MG63 (cell line): ENCODE measurements around the gene ROBO4. TPM values are rescaled to one million over a fixed set of nuclear protein-coding genes. Genes with fewer than 3 reads are reported as not detected.

Experiments used
- DNase-seq: peaks from one replicate; pipeline ENCODE4 v3.0.0-alpha.2; 2020
- H3K27me3 ChIP-seq: fragments of 250-450 bp; sonication (Bioruptor Pico); 2 replicates; pipeline ENCODE4 v1.5.1; 2020; ENCODE audit warnings: mild to moderate bottlenecking, moderate library complexity
- H3K36me3 ChIP-seq: fragments of 250-450 bp; sonication (Bioruptor Pico); 2 replicates; pipeline ENCODE4 v1.5.1; 2020; ENCODE audit warnings: mild to moderate bottlenecking, moderate library complexity
- H3K4me3 ChIP-seq: fragments of 250-450 bp; sonication (Bioruptor Pico); 2 replicates; pipeline ENCODE4 v1.5.1; 2020; ENCODE audit warnings: mild to moderate bottlenecking, moderate library complexity
- H3K9me3 ChIP-seq: fragments of 250-450 bp; sonication (Bioruptor Pico); 2 replicates; pipeline ENCODE4 v1.5.1; 2020; ENCODE audit warnings: mild to moderate bottlenecking, moderate library complexity
- total RNA-seq: library from RNA; depleted of rRNA; stranded (reverse); fragments of >200 nt; shearing (Covaris generic); gene quantifications from 2 replicates; pipeline ENCODE4 v1.2.3, GENCODE V29; 2014; ENCODE audit warnings: low replicate concordance

Gene ROBO4
- total RNA-seq, 1 experiment from 2014 or later: 13.7 TPM

DNA sequence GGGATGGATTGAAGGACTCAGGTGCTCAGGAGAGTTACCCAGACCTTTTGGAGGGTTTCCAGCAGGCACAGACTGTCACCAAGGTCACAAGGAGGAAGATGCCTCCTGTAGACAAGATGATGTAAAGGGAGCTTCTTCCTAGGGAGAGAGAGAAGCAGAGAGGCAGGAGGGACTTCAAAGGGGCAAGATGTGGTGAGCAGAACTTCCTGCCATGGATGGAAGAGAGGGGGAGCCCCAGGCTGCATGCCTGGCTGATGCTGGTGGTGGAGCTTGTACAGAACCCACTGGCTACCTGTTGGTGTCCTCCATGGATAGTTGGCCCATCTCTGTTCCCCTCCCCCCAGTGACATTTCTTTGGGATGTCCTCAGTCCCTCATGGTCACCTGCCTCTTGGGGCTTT lies 25.6 kb upstream of the ROBO4 start:
- H3K27me3 ChIP-seq: no peaks in the 10 kb centered on the region
- no peak overlapping the region for H3K4me3 ChIP-seq
- H3K36me3 ChIP-seq: no peaks in the 10 kb centered on the region
- DNase-seq: no peak
- no peaks in the 10 kb centered on the region for H3K9me3 ChIP-seq

DNA sequence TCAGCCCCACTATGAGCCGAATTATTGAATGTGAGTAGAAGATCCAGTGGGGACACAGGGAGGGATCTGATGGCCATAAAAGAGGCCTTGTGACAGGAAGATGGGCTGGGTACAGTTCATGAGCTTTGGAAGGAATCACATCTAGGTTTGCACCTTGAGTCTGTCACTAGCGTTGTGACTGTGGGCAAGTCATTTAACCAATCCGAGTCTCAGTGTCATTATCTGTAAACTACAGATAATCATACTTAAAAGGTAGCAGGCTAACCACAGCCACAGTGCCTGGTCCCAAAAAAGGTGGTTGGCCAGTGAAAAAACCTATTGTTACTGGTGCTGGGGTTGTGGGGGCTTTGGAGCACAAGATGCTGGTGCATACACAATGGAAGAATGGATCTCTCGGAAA lies 25.2 kb upstream of the ROBO4 start:
- DNase-seq: no peak

DNA sequence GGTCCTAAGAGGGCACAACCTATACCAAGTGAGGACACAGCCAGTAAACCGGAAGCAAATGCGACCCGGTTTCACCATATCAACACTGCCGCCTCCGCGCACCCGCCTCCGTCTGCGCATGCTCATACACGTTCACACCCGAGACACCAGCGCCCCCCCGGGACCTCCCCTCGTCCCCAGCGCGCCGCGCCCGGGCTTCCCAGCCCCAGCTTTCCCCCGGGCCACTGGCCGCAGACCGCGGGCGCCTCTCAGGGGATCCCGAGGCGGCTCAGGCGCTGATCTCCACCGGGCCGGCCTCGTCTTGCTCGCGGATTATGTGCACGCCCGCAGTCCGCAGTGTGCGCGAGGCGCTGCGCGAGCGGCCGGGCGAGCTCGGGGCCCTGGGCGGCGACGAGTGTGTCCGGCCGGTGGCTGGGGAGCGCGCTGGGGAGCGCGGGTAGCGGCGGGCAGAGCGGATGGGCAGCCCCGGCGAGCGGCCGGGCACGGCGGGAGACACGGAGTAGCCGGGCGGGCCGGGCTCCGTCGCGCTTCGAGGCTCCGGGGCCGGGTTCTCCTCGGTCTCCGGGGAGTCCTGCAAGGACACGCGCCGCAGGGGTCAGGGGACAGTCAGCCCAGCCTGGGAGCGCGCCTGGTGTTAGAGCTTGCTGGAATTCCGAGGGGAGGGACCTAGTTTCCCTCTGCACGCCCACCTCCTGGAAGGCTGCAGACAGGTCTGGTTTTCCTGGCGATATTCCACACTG lies 23.4 kb upstream of the ROBO4 start:
- Histone ChIP-seq H3K36me3 (no peaks in the 10 kb centered on the region), H3K4me3 (no peak overlapping the region), H3K27me3 (no peaks in the 10 kb centered on the region), H3K9me3 (no peaks in the 10 kb centered on the region; the same call in 1 of the 2 replicates)
- DNase-seq: no peak

More for the DNA sequence above, 25.2 kb upstream of the ROBO4 start:
- Histone ChIP-seq H3K9me3 (no peaks in the 10 kb centered on the region), H3K36me3 (no peaks in the 10 kb centered on the region), H3K4me3 (no peak overlapping the region), H3K27me3 (no peaks in the 10 kb centered on the region)

DNA sequence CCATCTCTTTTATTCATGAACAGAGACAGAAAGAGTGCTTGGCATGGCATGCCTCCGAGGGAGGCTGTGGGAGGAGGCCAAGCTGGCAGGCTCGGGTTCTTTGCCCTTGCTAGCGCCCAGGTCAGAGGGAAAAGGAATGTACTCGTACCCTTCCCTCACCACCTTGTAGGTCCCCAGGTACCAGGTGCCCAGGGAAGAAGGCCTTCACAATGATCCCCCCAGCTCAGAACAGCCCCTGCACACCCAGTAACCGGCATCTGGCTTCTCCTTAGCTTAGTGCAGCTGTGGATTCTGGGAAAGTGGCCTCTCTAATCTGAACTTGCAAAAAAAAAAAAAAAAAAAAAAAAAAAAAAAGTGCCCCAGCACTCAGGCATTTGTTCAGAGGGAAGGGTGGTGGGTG lies 22.7 kb upstream of the ROBO4 start:
- H3K4me3 ChIP-seq: no peak overlapping the region
- no peaks in the 10 kb centered on the region; the same call in 1 of the 2 replicates for H3K9me3 ChIP-seq
- H3K36me3 ChIP-seq: no peaks in the 10 kb centered on the region
- H3K27me3 ChIP-seq: no peaks in the 10 kb centered on the region
- DNase-seq: no peak

DNA sequence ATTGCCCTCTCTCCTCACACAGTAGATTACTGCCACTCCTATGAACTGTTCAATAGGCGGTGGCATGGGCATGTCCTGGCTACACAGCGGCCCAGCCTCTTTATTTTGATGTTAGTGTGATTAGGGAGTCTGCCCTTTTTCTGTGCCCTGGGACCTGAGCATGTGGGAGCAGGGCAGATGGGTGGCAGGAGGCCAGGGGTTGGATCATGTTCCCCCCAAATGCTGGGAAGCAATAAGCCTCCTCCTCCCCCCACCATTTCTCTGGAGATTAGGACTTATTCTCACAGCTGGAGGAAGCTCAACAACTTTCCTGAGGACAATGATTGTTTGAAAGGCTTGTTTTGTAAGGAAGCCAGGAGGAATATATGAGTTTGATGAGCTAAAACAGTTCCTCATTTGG lies 22.2 kb upstream of the ROBO4 start:
- no peaks in the 10 kb centered on the region; the same call in 1 of the 2 replicates for H3K9me3 ChIP-seq
- H3K36me3 ChIP-seq: no peaks in the 10 kb centered on the region
- H3K4me3 ChIP-seq: no peak overlapping the region
- no peak for DNase-seq
- no peaks in the 10 kb centered on the region for H3K27me3 ChIP-seq

DNA sequence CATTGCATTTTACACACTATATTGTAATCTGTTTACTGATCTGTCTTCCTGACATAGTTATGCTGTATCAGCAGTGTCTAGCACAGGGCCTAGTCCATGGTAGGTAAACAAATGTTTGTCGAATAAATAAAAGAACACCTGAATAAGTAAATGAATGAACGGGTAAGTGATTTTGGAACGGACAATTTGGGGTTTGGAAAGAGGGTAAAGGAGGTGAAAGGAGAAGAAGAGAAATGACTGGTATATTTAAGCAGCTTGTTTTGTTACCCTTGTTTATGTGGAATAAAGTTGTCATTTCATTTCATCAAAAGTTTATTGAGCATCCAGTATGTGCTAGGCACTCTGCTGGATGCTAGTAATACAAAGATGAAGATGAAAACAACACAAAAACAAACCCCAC lies 21.3 kb upstream of the ROBO4 start, which contains the start of gene HEPN1:
TSS of gene HEPN1 (plus strand) at position 301 of the 400 bp plus-strand sequence.
- H3K4me3 ChIP-seq: no peak within 1 kb of the TSS
- H3K36me3 ChIP-seq: no peaks in the 10 kb centered on the region
- no peaks in the 10 kb centered on the region for H3K27me3 ChIP-seq

DNA sequence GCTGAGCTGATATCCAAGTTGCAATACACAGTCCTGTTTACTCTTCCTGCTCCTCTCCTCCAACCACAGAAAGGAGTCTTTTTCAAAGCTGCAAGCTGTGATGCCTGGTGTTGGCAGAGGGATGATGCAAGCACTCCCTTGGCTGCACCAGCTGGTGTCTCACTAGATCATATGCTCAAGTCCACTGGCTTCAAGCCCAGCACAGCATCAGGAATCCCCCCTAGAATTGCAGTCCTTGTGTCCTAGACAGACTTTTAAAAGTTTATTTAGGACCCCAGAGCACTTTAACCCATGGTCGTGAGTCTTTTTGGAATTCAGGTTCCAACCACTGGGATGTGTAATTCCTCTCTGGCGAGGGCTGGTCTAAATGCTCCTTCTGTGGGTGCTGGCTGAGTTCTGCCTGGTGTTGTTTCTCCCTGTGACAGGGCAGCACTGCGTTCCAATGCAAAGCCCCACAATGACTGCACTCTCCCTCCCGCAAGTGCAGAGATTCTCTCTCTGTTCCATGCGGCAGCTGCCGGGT lies 19.5 kb upstream of the ROBO4 start:
- peak; percentile 24 for DNase-seq
- H3K9me3 ChIP-seq: peaks cover 2% of the 10 kb centered on the region; the same call in 1 of the 2 replicates
- no peaks in the 10 kb centered on the region for H3K27me3 ChIP-seq
- no peak overlapping the region for H3K4me3 ChIP-seq
- no peaks in the 10 kb centered on the region for H3K36me3 ChIP-seq

More for the DNA sequence above, 21.3 kb upstream of the ROBO4 start, which contains the start of gene HEPN1:
- no peaks in the 10 kb centered on the region; the same call in 1 of the 2 replicates for H3K9me3 ChIP-seq
- DNase-seq: no peak

DNA sequence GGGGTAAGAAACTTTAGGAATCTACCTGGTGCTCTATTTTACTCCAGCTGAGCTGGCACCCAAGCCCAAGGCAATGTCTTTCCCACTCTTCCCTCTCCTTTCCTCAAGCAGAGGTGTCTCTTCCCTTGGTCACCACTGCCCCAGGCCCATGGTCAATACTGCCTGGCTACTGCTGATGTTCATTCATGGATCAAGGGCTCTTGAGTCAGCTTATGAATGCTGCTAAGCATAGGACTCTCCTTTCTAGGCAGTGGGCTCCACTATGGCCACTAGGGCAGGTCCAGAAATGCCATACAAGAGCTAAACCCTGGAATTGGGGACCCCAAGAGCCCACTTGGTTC lies 18.7 kb upstream of the ROBO4 start:
- Histone ChIP-seq H3K9me3 (peaks cover 2% of the 10 kb centered on the region; the same call in 1 of the 2 replicates), H3K36me3 (no peaks in the 10 kb centered on the region), H3K27me3 (no peaks in the 10 kb centered on the region), H3K4me3 (no peak overlapping the region)
- no peak for DNase-seq

DNA sequence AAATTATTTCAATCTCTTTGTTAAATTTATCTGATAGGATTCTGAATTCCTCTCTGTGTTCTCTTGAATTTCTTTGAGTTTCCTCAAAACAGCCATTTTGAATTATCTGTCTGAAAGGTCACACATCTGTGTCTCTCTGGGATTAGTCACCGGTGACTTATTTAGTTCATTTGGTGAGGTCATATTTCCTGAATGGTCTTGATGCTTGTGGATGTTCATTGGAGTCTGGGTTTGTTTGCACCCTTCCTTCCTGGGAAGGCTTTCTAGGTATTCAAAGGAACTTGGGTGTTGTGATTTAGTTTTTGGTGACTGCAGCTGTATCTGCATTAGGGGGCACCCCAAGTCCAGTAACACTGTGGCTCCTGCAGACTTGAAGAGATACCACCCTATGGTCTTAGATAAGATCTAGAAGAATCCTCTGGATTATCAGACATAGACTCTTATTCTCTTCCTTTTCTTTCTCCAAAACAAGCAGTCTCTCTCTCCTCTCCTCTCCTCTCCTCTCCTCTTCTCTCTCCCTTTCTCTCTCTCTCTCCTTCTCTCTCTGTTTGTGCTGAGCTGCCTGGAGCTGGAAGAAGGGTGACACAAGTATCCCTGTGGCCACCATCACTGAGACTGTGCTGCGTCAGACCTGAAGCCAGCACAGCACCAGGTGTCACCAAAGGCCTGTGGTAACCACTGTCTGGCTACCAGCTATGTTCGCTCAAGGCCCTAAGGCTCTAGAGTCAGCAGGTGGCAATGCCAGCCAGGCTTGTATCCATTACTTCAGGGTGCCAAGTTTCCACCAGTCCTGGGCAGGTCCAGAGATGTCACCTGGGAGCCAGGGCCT lies 18.1 kb upstream of the ROBO4 start:
- Histone ChIP-seq H3K9me3 (peaks cover 4% of the 10 kb centered on the region; the same call in 1 of the 2 replicates), H3K36me3 (no peaks in the 10 kb centered on the region), H3K27me3 (no peaks in the 10 kb centered on the region), H3K4me3 (no peak overlapping the region)
- no peak for DNase-seq

DNA sequence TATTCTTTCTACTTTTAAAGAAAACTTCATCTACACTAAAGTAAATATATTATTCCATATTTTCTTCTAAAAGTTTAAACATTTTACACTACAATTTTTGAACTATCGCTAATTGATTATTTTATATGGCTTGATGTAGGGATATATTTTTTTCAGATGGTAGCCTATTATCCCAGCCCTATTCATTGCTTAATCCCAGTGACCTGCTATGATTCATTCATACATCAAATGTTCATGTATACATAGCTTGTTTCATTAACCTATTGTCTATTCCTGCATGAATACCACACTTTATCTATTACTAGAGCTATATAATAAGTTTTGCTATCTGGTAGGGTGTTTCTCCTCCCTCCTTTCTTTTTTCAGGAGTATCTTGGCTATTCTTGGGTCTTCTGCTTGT lies 5.0 kb upstream of the ROBO4 start:
- DNase-seq: no peak
- Histone ChIP-seq H3K9me3 (no peaks in the 10 kb centered on the region), H3K36me3 (no peaks in the 10 kb centered on the region), H3K27me3 (no peaks in the 10 kb centered on the region), H3K4me3 (no peak overlapping the region)

DNA sequence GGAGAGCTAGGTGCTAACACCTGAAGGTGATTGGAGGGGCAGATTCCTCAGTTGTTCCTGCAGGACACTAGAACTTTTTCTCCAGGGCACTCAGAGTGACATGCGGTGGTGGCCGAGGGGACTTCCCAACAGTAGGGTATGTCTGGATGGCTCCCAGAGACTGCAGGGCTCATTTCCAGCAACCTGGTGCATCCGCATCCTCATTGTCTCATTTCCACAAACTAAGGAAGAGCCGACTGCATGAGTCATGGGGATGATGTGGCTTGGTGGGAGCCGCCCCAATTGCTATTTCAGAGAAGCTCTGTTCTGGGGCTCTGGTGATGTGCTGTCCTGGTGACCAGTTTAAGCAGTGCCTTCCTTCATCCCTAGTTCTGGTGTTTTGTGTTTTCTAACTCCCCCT lies 2.8 kb upstream of the ROBO4 start:
- peak overlapping the region; percentile 6; the same call in 1 of the 2 replicates for H3K4me3 ChIP-seq
- DNase-seq: peak; percentile 90
- H3K27me3 ChIP-seq: no peaks in the 10 kb centered on the region
- no peaks in the 10 kb centered on the region for H3K9me3 ChIP-seq
- no peaks in the 10 kb centered on the region for H3K36me3 ChIP-seq

DNA sequence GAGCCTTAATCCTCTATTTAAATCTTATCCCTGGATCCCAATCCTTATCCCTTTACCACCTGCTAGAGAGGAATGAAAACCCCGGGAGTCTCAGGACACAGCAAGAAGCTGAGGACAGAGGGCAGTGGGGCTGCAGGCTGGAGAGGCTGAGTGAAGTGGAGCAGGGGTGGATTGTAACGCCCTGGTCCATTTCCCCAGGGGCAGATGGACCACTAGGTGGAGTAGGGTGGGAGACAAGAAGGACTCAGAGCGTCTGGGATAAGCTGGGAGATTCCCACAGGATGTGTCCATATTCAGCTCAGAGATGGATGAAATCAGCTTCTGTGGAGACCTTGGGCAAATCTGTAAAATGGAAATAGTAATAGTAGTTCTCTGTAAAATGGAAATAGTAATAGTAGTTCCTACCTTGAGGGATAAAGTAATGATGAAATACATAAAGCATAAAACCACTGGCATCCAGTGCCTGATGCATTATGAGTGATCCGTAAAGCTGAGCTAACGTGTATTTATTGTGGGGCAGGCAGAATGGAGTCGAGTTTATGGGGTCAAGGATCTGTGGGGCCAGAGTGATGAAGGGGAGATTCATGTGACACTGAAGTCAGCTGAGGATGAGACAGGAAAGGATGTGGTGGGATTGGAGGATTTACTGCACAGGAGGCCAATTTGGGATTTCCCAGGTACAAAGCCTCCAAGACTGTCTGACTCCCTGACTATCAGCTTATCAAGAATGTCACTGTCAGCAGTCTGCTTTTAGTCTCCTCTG lies 1.9 kb upstream of the ROBO4 start:
- H3K36me3 ChIP-seq: no peaks in the 10 kb centered on the region
- no peak for DNase-seq
- H3K4me3 ChIP-seq: no peak overlapping the region

DNA sequence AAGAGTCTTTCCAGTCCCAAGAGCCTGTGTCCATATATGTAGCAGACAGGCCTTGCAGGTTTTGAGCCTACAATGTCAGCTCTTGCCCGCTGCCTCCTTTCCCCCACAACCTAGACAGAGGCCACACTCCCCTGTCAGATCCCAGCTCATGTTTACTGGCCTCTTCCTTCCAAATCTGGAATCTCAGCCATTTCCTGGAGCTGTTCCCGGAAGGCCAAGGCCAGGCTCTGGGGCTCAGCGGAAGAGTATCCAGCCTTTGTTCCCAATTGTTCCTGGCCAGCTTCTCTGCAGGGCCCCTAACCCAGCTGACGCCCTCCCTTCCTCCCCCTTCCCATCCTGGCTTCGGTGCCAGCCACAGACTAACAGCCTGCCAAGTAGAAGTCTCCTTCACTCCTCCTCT lies 1.0 kb upstream of the ROBO4 start:
- Histone ChIP-seq H3K27me3 (no peaks in the 10 kb centered on the region), H3K36me3 (no peaks in the 10 kb centered on the region), H3K9me3 (no peaks in the 10 kb centered on the region), H3K4me3 (no peak overlapping the region)
- DNase-seq: peak; percentile 92

More for the DNA sequence above, 1.9 kb upstream of the ROBO4 start:
- Histone ChIP-seq H3K27me3 (no peaks in the 10 kb centered on the region), H3K9me3 (no peaks in the 10 kb centered on the region)

DNA sequence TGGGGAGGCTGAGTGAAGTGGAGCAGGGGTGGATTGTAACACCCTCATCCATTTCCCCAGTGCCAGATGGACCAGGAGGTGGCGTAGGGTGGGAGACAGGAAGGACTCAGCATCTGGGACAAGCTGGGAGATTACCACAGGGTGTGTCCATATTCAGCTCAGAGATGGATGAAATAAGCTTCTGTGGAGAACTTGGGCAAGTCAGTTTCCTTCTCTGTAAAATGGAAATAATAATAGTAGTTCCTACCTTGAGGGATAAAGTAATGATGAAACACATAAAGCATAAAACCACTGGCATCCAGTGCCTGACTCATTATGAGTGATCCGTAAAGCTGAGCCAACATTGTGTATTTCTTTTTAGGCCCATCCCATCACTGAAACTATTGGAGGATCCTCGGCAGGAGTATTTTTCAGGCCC lies 607 bp upstream of the ROBO4 start:
- Histone ChIP-seq H3K9me3 (no peaks in the 10 kb centered on the region), H3K27me3 (no peaks in the 10 kb centered on the region), H3K36me3 (no peaks in the 10 kb centered on the region), H3K4me3 (no peak overlapping the region)
- DNase-seq: peak; percentile 74

DNA sequence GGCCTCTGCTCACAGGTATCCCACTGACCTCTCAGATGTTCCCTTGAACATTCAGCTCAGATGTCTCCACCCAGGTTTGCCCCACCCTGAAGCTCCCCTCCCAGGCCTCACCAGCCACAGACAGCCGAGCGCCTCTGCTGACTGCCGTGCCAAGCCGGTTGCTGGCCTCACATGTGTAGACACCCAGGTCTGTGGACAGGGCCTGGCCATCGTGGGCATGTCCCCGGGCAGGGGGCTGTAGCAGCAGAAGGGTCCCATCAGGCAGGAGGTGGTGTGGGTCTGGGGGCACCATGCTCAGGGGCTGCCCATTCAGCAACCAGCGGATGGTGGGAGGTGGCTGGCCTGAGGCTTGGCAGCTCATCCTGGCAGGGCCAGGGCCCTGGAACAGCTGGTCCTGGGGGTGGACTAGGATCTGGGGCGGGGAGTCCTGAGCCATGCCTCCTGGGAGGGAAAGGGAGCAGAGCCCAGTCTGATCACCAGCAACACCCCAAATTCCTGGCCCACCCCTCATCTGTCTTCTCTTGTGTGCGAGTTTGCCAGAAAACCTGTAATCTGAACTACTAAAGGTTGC lies 759 bp downstream of the ROBO4 start:
- no peaks in the 10 kb centered on the region for H3K36me3 ChIP-seq
- peak overlapping the region; percentile 31 for H3K4me3 ChIP-seq
- no peaks in the 10 kb centered on the region for H3K27me3 ChIP-seq
- H3K9me3 ChIP-seq: no peaks in the 10 kb centered on the region
- DNase-seq: peak; percentile 91

DNA sequence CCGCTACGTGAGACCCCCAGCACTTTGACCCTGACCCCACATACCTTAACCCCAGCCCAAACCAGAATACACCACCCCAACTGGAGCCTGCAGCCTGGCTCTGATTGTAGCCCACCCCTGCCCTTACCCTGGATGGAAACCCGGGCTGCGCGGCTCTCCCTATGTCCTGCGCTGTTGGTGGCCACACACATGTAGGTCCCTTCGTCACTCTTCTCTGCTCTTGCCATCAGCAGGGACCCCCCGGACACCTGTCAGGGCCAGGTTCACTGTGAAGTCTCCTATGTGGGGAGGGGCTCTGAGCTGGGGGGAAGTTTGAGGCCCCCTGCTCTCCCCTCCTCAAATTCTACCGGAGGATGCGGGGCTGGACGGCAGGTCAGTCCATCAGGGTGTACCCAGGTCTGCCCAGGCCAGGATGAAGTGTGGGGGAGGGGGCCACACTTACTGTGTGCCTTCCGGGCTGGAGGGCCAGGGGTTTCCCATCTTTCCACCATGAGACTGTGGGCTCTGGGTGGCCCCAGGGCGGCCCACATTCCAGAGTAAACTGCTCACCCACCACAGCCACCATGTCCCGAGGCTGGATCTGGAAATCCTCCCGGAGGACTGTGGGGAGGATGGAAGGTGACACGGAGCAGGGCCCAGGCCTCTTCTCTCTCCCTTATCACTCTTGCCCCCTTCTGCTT lies 1.5 kb downstream of the ROBO4 start:
- Histone ChIP-seq H3K9me3 (no peaks in the 10 kb centered on the region), H3K4me3 (peak overlapping the region; percentile 31)
- DNase-seq: no peak

More for the DNA sequence above, 1.5 kb downstream of the ROBO4 start:
- H3K27me3 ChIP-seq: no peaks in the 10 kb centered on the region
- H3K36me3 ChIP-seq: no peaks in the 10 kb centered on the region
